HG02973 (cell line): ENCODE results near the gene VSX1.
A peak's percentile ranks its signal among the peaks of the same experiment; 100 is the strongest.

Experiments used
- ATAC-seq: cut with Tn5 transposase; IDR thresholded peaks from one replicate; pipeline ENCODE4 v1.9.1; 2021; ENCODE audit warnings: moderate library complexity; ENCODE audit not compliant: unreplicated experiment

Gene VSX1

GRCh38 chr20:25066386-25066785 is 15.6 kb downstream of the VSX1 start:
- no peak for ATAC-seq

GRCh38 chr20:25065625-25066338 is 16.2 kb downstream of the VSX1 start:
- ATAC-seq, result peak; percentile 66

GRCh38 chr20:25065072-25065624 is 16.8 kb downstream of the VSX1 start:
- no peak for ATAC-seq

GRCh38 chr20:25064561-25065071 is 17.3 kb downstream of the VSX1 start:
- ATAC-seq, result no peak

- ATAC-seq, result no peak
These were observed 18.0 kb downstream of the VSX1 start for GRCh38 chr20:25063981-25064380.

GRCh38 chr20:25063546-25063945 is 18.4 kb downstream of the VSX1 start:
- ATAC-seq, result no peak

- no peak for ATAC-seq
These were observed 19.1 kb downstream of the VSX1 start for GRCh38 chr20:25062841-25063240.

GRCh38 chr20:25061821-25062530 is 20.0 kb downstream of the VSX1 start:
- no peak for ATAC-seq

- no peak for ATAC-seq
These were observed 20.7 kb downstream of the VSX1 start for GRCh38 chr20:25061103-25061799.

- no peak for ATAC-seq
These were observed 22.0 kb downstream of the VSX1 start for GRCh38 chr20:25059866-25060465.

- ATAC-seq, result no peak
These were observed 22.8 kb downstream of the VSX1 start for GRCh38 chr20:25058847-25059810.

- peak; percentile 61 for ATAC-seq
These were observed 23.7 kb downstream of the VSX1 start, which contains the start of gene ACSS1 for GRCh38 chr20:25058051-25058846. Gene ACSS1 (minus strand): TSS chr20:25058139. CDS start chr20:25058102, 37 bp downstream.

GRCh38 chr20:25057234-25058050 is 24.5 kb downstream of the VSX1 start:
- peak; percentile 34 for ATAC-seq

- ATAC-seq, result peak; percentile 17
These were observed 25.2 kb downstream of the VSX1 start for GRCh38 chr20:25056690-25057233.

- no peak for ATAC-seq
These were observed 26.0 kb downstream of the VSX1 start for GRCh38 chr20:25055711-25056495.

- no peak for ATAC-seq
These were observed 26.8 kb downstream of the VSX1 start for GRCh38 chr20:25054995-25055629.
